HepG2 (cell line): ENCODE results near the gene FAM131A. TPM values are rescaled to one million over a fixed set of nuclear protein-coding genes. Genes with fewer than 3 reads are reported as not detected.

Source experiments
- GTF2F1 ChIP-seq: fragments of 150-350 bp; IDR thresholded peaks from 2 replicates; pipeline ENCODE4 v1.6.1; 2014; ENCODE audit warnings: low read length
- TAF15 ChIP-seq: fragments of 200-400 bp; formaldehyde crosslinking; IDR thresholded peaks from one replicate; pipeline ENCODE4 v1.6.1; 2018; ENCODE audit warnings: mild to moderate bottlenecking, low read depth, low read length; ENCODE audit not compliant: poor library complexity, severe bottlenecking
- TEAD3 ChIP-seq: optimal IDR thresholded peaks from 2 replicates; pipeline ENCODE3; 2016; ENCODE audit warnings: borderline replicate concordance
- ZBTB8A ChIP-seq: sonication (generic); formaldehyde crosslinking; IDR thresholded peaks from 2 replicates; pipeline ENCODE4 v1.4.0; 2020; ENCODE audit warnings: mild to moderate bottlenecking, low read depth, missing genetic modification reagents, borderline replicate concordance
- ZNF317 ChIP-seq: sonication (generic); formaldehyde crosslinking; IDR thresholded peaks from 2 replicates; pipeline ENCODE4 v1.5.0; 2020; ENCODE audit warnings: mild to moderate bottlenecking, missing genetic modification reagents
- polyA plus RNA-seq, 8 experiments: library from polyadenylated mRNA; depleted of rRNA in 3 of 8; stranded (reverse) in 7 of 8; unstranded in 1 of 8; fragments of >200 nt; fragmentation: Illumina TruSeq in 4 of 8; extraction: Trizol in 4 of 8; gene quantifications; 2 replicates each; pipeline versions ENCODE4 v1.2.1 to v1.2.3, GENCODE V29; 2011 to 2016; ENCODE audit warnings: low read depth in 4 of 8, missing spikeins in 1 of 8, mixed read lengths in 1 of 8; ENCODE audit not compliant: insufficient read depth in 1 of 8
- total RNA-seq, 5 experiments: library from RNA; depleted of rRNA; stranded (reverse); fragments of >200 nt; fragmentation: Illumina TruSeq; extraction: Trizol; gene quantifications; 2 replicates each; pipeline ENCODE4 v1.2.3, GENCODE V29; 2016; ENCODE audit warnings: low read depth in 1 of 5
- TF ChIP-seq, protein P1 (sequence below): sonication (generic); formaldehyde crosslinking; IDR thresholded peaks from 2 replicates; pipeline ENCODE4 v1.9.0; 2021; ENCODE audit warnings: missing genetic modification reagents, borderline replicate concordance
- TF ChIP-seq, protein P2 (sequence below): sonication (generic); formaldehyde crosslinking; IDR thresholded peaks from 2 replicates; pipeline ENCODE4 v1.5.0; 2020; ENCODE audit warnings: missing genetic modification reagents
- TF ChIP-seq, protein P3 (sequence below): sonication (generic); formaldehyde crosslinking; IDR thresholded peaks from 2 replicates; pipeline ENCODE4 v1.8.1; 2023; ENCODE audit warnings: mild to moderate bottlenecking, missing genetic modification reagents, borderline replicate concordance
- TF ChIP-seq, protein P4 (sequence below): sonication (generic); formaldehyde crosslinking; IDR thresholded peaks from 2 replicates; pipeline ENCODE4 v1.5.1; 2020; ENCODE audit warnings: missing genetic modification reagents, mild to moderate bottlenecking, borderline replicate concordance
- TF ChIP-seq, protein P5 (sequence below), 2 experiments: fragments of 450-650 bp in 1 of 2; sonication (generic) in 1 of 2; formaldehyde crosslinking in 1 of 2; IDR thresholded peaks; 2 replicates each; pipeline versions ENCODE4 v1.6.1 to v1.8.0; 2016 to 2022; ENCODE audit warnings: antibody characterized with exemption in 1 of 2, mild to moderate bottlenecking in 1 of 2, missing genetic modification reagents in 1 of 2

The FAM131A gene
- total and polyA plus RNA-seq, 2 of the 13 experiments (the other 11 are each of a cell fraction or from before 2014, with no cell fraction given), result 9.2 to 9.3 TPM

DNA sequence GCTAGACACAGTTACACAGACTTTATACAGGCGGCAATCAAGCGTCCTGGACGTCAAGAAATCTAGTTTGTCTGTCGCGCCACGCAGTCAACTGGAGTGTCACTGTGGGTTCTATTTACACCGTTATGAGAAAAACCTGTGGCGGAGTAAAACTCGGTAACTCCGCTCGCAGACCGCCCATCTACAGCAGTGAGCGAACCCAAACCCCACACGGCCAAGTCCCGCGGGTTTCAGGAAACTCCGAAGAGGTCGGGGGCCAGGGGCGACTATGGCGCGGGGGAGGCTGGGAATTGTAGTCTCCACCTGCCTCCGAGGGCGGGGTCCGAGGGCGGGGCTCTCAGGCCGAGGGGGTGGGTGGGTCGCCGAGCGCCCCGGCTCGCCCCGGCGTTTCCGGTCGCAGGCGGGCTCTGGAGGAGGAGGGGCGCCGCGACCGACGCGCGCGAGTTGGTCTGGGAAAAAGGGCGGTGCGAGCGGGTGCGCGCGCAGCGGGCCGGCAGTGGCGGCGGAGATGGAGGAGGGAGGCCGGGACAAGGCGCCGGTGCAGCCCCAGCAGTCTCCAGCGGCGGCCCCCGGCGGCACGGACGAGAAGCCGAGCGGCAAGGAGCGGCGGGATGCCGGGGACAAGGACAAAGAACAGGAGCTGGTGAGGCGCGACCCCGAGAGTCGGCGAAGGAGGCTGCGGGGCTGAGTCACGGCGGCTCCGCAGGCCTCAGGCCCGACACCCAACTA is 38.5 kb upstream of the FAM131A start, which contains the start of gene PSMD2 (continued):
- TF ChIP-seq, protein P1, sequence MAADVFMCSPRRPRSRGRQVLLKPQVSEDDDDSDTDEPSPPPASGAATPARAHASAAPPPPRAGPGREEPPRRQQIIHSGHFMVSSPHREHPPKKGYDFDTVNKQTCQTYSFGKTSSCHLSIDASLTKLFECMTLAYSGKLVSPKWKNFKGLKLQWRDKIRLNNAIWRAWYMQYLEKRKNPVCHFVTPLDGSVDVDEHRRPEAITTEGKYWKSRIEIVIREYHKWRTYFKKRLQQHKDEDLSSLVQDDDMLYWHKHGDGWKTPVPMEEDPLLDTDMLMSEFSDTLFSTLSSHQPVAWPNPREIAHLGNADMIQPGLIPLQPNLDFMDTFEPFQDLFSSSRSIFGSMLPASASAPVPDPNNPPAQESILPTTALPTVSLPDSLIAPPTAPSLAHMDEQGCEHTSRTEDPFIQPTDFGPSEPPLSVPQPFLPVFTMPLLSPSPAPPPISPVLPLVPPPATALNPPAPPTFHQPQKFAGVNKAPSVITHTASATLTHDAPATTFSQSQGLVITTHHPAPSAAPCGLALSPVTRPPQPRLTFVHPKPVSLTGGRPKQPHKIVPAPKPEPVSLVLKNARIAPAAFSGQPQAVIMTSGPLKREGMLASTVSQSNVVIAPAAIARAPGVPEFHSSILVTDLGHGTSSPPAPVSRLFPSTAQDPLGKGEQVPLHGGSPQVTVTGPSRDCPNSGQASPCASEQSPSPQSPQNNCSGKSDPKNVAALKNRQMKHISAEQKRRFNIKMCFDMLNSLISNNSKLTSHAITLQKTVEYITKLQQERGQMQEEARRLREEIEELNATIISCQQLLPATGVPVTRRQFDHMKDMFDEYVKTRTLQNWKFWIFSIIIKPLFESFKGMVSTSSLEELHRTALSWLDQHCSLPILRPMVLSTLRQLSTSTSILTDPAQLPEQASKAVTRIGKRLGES (CRISPR knock-in tag), result no peak
- no peak for TF ChIP-seq TAF15
- TF ChIP-seq ZNF317, result no peak
- TF ChIP-seq, protein P2, sequence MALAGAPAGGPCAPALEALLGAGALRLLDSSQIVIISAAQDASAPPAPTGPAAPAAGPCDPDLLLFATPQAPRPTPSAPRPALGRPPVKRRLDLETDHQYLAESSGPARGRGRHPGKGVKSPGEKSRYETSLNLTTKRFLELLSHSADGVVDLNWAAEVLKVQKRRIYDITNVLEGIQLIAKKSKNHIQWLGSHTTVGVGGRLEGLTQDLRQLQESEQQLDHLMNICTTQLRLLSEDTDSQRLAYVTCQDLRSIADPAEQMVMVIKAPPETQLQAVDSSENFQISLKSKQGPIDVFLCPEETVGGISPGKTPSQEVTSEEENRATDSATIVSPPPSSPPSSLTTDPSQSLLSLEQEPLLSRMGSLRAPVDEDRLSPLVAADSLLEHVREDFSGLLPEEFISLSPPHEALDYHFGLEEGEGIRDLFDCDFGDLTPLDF (CRISPR knock-in tag), result no peak; the same call in 1 of the 2 replicates
- TF ChIP-seq, protein P3, sequence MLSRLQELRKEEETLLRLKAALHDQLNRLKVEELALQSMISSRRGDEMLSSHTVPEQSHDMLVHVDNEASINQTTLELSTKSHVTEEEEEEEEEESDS, result peak; percentile 63; the same call in 1 of the 2 replicates
- TF ChIP-seq, protein P4, sequence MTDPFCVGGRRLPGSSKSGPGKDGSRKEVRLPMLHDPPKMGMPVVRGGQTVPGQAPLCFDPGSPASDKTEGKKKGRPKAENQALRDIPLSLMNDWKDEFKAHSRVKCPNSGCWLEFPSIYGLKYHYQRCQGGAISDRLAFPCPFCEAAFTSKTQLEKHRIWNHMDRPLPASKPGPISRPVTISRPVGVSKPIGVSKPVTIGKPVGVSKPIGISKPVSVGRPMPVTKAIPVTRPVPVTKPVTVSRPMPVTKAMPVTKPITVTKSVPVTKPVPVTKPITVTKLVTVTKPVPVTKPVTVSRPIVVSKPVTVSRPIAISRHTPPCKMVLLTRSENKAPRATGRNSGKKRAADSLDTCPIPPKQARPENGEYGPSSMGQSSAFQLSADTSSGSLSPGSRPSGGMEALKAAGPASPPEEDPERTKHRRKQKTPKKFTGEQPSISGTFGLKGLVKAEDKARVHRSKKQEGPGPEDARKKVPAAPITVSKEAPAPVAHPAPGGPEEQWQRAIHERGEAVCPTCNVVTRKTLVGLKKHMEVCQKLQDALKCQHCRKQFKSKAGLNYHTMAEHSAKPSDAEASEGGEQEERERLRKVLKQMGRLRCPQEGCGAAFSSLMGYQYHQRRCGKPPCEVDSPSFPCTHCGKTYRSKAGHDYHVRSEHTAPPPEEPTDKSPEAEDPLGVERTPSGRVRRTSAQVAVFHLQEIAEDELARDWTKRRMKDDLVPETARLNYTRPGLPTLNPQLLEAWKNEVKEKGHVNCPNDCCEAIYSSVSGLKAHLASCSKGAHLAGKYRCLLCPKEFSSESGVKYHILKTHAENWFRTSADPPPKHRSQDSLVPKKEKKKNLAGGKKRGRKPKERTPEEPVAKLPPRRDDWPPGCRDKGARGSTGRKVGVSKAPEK, result no peak
- TF ChIP-seq TEAD3 (CRISPR knock-in tag), result peak; percentile 27
- TF ChIP-seq, protein P5, sequence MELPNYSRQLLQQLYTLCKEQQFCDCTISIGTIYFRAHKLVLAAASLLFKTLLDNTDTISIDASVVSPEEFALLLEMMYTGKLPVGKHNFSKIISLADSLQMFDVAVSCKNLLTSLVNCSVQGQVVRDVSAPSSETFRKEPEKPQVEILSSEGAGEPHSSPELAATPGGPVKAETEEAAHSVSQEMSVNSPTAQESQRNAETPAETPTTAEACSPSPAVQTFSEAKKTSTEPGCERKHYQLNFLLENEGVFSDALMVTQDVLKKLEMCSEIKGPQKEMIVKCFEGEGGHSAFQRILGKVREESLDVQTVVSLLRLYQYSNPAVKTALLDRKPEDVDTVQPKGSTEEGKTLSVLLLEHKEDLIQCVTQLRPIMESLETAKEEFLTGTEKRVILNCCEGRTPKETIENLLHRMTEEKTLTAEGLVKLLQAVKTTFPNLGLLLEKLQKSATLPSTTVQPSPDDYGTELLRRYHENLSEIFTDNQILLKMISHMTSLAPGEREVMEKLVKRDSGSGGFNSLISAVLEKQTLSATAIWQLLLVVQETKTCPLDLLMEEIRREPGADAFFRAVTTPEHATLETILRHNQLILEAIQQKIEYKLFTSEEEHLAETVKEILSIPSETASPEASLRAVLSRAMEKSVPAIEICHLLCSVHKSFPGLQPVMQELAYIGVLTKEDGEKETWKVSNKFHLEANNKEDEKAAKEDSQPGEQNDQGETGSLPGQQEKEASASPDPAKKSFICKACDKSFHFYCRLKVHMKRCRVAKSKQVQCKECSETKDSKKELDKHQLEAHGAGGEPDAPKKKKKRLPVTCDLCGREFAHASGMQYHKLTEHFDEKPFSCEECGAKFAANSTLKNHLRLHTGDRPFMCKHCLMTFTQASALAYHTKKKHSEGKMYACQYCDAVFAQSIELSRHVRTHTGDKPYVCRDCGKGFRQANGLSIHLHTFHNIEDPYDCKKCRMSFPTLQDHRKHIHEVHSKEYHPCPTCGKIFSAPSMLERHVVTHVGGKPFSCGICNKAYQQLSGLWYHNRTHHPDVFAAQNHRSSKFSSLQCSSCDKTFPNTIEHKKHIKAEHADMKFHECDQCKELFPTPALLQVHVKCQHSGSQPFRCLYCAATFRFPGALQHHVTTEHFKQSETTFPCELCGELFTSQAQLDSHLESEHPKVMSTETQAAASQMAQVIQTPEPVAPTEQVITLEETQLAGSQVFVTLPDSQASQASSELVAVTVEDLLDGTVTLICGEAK (IDR thresholded peaks at IDR 0.05), result no peak
- TF ChIP-seq, protein P5 (CRISPR knock-in tag; IDR thresholded peaks at IDR 0.05), result no peak
- TF ChIP-seq GTF2F1, result no peak
- TF ChIP-seq ZBTB8A (CRISPR knock-in tag), result no peak
